Activated CD8-positive, alpha-beta T cell treated with anti-CD3 and anti-CD28 coated beads for 36 hours (primary cell): ENCODE measurements around the gene LARP4. TPM values are rescaled to one million over a fixed set of nuclear protein-coding genes. Genes with fewer than 3 reads are reported as not detected.

Source experiments
- ATAC-seq: fragments of 200-7000 bp; cut with Tn5 transposase; one replicate; pipeline ENCODE4 v1.10.0; 2021; ENCODE audit warnings: mild to moderate bottlenecking, moderate library complexity
- CTCF ChIA-PET: fragments of 350-600 bp; sonication (Branson Sonifier 250); formaldehyde crosslinking; loops from one replicate; lab custom pipeline; 2021; ENCODE audit warnings: antibody characterized with exemption; lab: Charles Lee
- POLR2A ChIA-PET: fragments of 350-600 bp; sonication (Branson Sonifier 250); formaldehyde crosslinking; loops from one replicate; lab custom pipeline; 2021; ENCODE audit warnings: antibody characterized with exemption; lab: Charles Lee
- DNase-seq: peaks from one replicate; pipeline ENCODE4 v3.0.0-alpha.2; 2020
- H3K27ac Mint-ChIP-seq: one replicate; pipeline ENCODE4 v1.8.0; 2021; ENCODE audit warnings: mild to moderate bottlenecking, mixed read lengths
- H3K27me3 Mint-ChIP-seq: one replicate; pipeline ENCODE4 v1.8.0; 2021; ENCODE audit warnings: mixed read lengths
- H3K36me3 Mint-ChIP-seq: one replicate; pipeline ENCODE4 v1.8.0; 2021; ENCODE audit warnings: low read depth, mixed read lengths
- H3K4me1 Mint-ChIP-seq: one replicate; pipeline ENCODE4 v1.8.0; 2021; ENCODE audit warnings: low read depth, mixed read lengths
- H3K4me3 Mint-ChIP-seq: one replicate; pipeline ENCODE4 v1.8.0; 2021; ENCODE audit warnings: mild to moderate bottlenecking, moderate library complexity, mixed read lengths
- H3K9me3 Mint-ChIP-seq: one replicate; pipeline ENCODE4 v1.8.0; 2021; ENCODE audit warnings: mixed read lengths
- intact Hi-C: fragments of 100-400 bp; cut with micrococcal nuclease; formaldehyde crosslinking; loops from one replicate; pipeline ENCODE4 v1.10.0; 2022
- total RNA-seq, 2 experiments: library from RNA; stranded (reverse); gene quantifications; one replicate each; pipeline ENCODE4 v1.2.3, GENCODE V29; 2021
- TF ChIP-seq, protein P1 (sequence below): fragments of 200-600 bp; IDR thresholded peaks from one replicate; pipeline ENCODE4 v1.8.0; 2022; ENCODE audit warnings: antibody characterized with exemption, mild to moderate bottlenecking

The LARP4 gene
- total RNA-seq, 2 experiments from 2014 or later: 94.1 to 95.5 TPM

DNA sequence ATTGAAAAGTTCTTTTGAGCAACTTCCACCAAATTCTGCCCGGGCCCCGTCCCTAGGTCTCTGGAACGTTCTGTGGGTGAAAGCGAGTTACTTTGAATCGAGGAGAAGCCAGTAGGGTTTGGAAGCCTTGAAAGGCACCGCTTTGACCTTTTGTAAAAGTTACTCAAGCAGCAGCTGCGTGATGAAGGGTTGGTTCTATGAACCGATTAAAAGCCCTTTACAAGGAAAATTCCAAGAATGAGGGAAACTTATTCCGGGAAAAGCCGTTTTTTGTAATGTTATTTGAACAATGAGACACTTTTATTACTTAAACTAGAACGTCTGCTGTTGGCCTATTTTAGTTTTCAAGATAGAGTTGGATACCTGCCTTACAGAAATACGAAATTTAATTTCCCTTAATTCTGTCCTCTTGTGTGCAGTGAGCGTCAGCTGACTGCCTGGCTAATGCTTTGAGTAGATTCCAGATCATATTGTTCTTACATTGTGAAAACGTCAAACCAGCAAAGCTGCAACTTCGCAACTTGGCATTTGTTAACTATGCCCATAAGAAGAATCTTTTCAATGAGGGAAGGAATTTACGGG, 906 bp downstream of the LARP4 start:
- Mint-ChIP-seq H3K27me3 (peaks cover under 1% of the 10 kb centered on the region), H3K27ac (peak overlapping the region; percentile 98), H3K9me3 (no peaks in the 10 kb centered on the region), H3K4me1 (peaks cover 17% of the 10 kb centered on the region), H3K4me3 (peak overlapping the region; percentile 97), H3K36me3 (peaks cover 23% of the 10 kb centered on the region)
- TF ChIP-seq, protein P1, sequence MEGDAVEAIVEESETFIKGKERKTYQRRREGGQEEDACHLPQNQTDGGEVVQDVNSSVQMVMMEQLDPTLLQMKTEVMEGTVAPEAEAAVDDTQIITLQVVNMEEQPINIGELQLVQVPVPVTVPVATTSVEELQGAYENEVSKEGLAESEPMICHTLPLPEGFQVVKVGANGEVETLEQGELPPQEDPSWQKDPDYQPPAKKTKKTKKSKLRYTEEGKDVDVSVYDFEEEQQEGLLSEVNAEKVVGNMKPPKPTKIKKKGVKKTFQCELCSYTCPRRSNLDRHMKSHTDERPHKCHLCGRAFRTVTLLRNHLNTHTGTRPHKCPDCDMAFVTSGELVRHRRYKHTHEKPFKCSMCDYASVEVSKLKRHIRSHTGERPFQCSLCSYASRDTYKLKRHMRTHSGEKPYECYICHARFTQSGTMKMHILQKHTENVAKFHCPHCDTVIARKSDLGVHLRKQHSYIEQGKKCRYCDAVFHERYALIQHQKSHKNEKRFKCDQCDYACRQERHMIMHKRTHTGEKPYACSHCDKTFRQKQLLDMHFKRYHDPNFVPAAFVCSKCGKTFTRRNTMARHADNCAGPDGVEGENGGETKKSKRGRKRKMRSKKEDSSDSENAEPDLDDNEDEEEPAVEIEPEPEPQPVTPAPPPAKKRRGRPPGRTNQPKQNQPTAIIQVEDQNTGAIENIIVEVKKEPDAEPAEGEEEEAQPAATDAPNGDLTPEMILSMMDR: no peak
- ATAC-seq: peak; percentile 11
- ChIA-PET POLR2A (interaction anchor here (0.9 to 1.5 kb wide), 4 partner anchors 10 to 235 kb away, joined by 3 to 4 read pairs (median 4); no protein-coding TSS in a partner anchor), CTCF (interaction anchor here (0.9 to 1.7 kb wide), 4 partner anchors 118 to 364 kb away, joined by 3 to 4 read pairs (median 4); partner anchors contain the start of gene LIMA1)
- peak; percentile 25 for DNase-seq
- intact Hi-C loops: no loop called here

DNA sequence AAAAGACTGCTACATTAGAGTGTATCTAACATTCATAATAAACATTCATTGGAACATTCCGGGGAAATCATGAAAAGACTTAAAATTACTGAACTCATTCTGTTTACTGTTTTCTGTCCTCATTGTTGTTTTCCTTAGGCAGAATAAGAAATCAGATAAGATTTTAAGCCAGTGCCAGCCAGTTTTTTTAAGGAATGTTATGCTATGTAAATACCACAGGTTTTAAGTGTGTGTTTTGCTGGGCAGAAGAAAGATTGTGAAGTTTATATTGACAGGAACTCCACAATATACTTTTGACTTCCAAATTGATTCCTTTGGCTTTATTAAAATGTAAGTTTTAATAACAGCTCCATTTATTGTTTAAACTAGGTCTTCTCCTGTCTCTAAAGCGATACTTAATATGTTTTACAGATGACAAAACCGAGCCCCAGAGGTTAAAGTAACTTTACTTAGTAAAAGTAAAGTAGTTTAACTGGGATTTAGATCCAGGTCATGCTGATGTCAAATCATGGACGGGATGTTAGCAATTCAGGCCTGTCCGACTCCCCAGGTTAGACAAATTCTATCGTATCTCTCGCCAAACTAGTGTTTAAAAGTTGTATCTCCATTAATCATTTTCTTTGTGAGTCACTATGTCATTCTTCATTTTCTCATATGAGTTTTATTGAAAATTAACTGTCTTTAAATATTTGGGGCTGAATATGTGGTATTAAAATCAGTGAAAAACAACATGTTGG, 1.7 kb downstream of the LARP4 start:
- peak overlapping the region; percentile 98 for H3K27ac Mint-ChIP-seq
- no peak for DNase-seq
- H3K9me3 Mint-ChIP-seq: no peaks in the 10 kb centered on the region
- ATAC-seq: no peak
- H3K36me3 Mint-ChIP-seq: peaks cover 24% of the 10 kb centered on the region
- CTCF ChIA-PET: interaction anchor here (0.9 to 1.7 kb wide), 4 partner anchors 119 to 363 kb away, joined by 3 to 4 read pairs (median 4); partner anchors contain the start of gene LIMA1
- intact Hi-C loops: no loop called here
- POLR2A ChIA-PET: interaction anchor here (0.6 to 1.4 kb wide), 5 partner anchors 9 to 398 kb away, joined by 3 to 4 read pairs (median 3); no protein-coding TSS in a partner anchor
- TF ChIP-seq, protein P1: no peak
- peaks cover 17% of the 10 kb centered on the region for H3K4me1 Mint-ChIP-seq
- H3K4me3 Mint-ChIP-seq: peak overlapping the region; percentile 97
- H3K27me3 Mint-ChIP-seq: no peaks in the 10 kb centered on the region

DNA sequence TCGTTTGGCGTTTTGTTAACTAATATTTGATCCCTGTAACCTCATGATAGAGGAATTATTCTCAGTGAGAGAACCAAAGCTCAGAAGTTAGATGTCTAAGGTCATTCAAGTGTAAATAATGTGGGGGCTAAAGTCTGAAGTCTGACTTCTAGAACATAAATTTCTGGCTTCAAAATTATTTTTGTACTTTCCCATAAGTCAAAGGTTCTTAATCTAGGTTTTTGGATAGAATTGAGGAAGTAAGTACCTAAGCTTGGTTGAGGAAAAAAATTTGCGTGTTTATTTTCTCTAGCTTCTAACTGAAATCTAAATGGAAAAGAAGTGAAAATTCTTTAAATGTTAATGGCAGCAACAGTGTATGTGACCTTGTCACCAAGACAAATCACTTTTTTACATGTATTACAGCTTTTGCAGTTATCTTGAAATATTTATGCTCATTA, 2.3 kb downstream of the LARP4 start:
- Mint-ChIP-seq H3K9me3 (no peaks in the 10 kb centered on the region), H3K4me1 (peaks cover 19% of the 10 kb centered on the region), H3K36me3 (peaks cover 26% of the 10 kb centered on the region), H3K27ac (no peak overlapping the region), H3K4me3 (peak overlapping the region; percentile 97), H3K27me3 (no peaks in the 10 kb centered on the region)
- ChIA-PET CTCF (interaction anchor here (0.6 kb wide), 1 partner anchor 88 kb away, joined by 3 read pairs; no protein-coding TSS in a partner anchor), POLR2A (interaction anchor here (0.6 to 1.4 kb wide), 3 partner anchors 10 to 399 kb away, joined by 3 to 4 read pairs (median 3); no protein-coding TSS in a partner anchor)
- intact Hi-C loops: no loop called here
- TF ChIP-seq, protein P1: no peak
- DNase-seq (no peak), ATAC-seq (no peak)

DNA sequence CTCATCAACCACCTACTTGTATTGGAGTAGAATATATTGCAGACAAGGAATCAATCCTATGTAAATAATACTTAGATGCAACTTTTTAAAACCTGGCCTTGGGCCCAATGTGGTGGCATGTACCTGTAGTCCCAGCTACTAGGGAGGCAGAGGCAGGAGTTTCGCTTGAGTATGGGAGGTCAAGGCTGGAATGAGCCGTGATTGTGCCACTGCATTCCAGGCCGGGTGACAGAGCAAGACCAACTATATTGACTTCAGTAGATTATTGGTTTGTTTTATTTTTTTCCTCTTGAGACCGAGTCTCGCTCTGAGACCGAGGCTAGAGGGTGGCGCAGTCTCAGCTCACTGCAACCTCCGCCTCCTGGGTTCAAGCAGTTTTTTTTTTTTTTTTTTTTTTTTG, 3.6 kb downstream of the LARP4 start:
- ATAC-seq (no peak), DNase-seq (no peak)
- CTCF ChIA-PET: no interaction called here
- intact Hi-C loops: no loop called here
- Mint-ChIP-seq H3K9me3 (no peaks in the 10 kb centered on the region), H3K27ac (no peak overlapping the region), H3K27me3 (no peaks in the 10 kb centered on the region), H3K36me3 (peaks cover 29% of the 10 kb centered on the region), H3K4me3 (no peak overlapping the region), H3K4me1 (peaks cover 20% of the 10 kb centered on the region)
- TF ChIP-seq, protein P1: no peak
- POLR2A ChIA-PET: no interaction called here
